GM20431 (cell line): ENCODE measurements around the gene MORN4.
"Not testable (repeated sequence)": the region's sequence is repeated elsewhere in the genome, so short reads cannot be mapped to it uniquely, and the experiment has no call there.

ENCODE experiments used
- in situ Hi-C: fragments of 300-500 bp; cut with MseI, MboI; formaldehyde crosslinking; loops from one replicate; pipeline ENCODE4 v1.15.0; 2020; ENCODE audit warnings: low sequenced_read_pairs; ENCODE audit not compliant: unreplicated experiment

Gene MORN4

GRCh38 chr10:97642471-97643159 is 9.3 kb upstream of the MORN4 start:
- in situ Hi-C loops: not testable (repeated sequence)

GRCh38 chr10:97640868-97641811 is 7.8 kb upstream of the MORN4 start:
- in situ Hi-C loops: no loop called here

GRCh38 chr10:97640174-97640867 is 7.0 kb upstream of the MORN4 start, which contains the start of gene PI4K2A:
PI4K2A (plus strand) TSS chr10:97640671; CDS start chr10:97640743, 72 bp downstream.
- in situ Hi-C loops: no loop called here

- in situ Hi-C loops: not testable (repeated sequence)
Measured at GRCh38 chr10:97639090-97639489, 5.8 kb upstream of the MORN4 start.

GRCh38 chr10:97635577-97635976 is 2.3 kb upstream of the MORN4 start:
- in situ Hi-C loops: no loop called here

- in situ Hi-C loops: no loop called here
Measured at GRCh38 chr10:97633921-97634320, 621 bp upstream of the MORN4 start.

- in situ Hi-C loops: no loop called here
Measured at GRCh38 chr10:97631098-97631497, 2.2 kb downstream of the MORN4 start.

GRCh38 chr10:97629289-97629688 is 4.0 kb downstream of the MORN4 start:
- in situ Hi-C loops: no loop called here

- in situ Hi-C loops: no loop called here
Measured at GRCh38 chr10:97628228-97628627, 5.1 kb downstream of the MORN4 start.

GRCh38 chr10:97627731-97628130 is 5.6 kb downstream of the MORN4 start:
- in situ Hi-C loops: no loop called here

- in situ Hi-C loops: no loop called here
Measured at GRCh38 chr10:97623277-97623676, 10.0 kb downstream of the MORN4 start.

GRCh38 chr10:97618733-97619132 is 14.6 kb downstream of the MORN4 start:
- in situ Hi-C loops: no loop called here

GRCh38 chr10:97618285-97618684 is 15.0 kb downstream of the MORN4 start:
- in situ Hi-C loops: no loop called here

GRCh38 chr10:97612386-97612785 is 20.9 kb downstream of the MORN4 start:
- in situ Hi-C loops: no loop called here

- in situ Hi-C loops: no loop called here
Measured at GRCh38 chr10:97611473-97611872, 21.8 kb downstream of the MORN4 start.

GRCh38 chr10:97608991-97609561 is 24.2 kb downstream of the MORN4 start:
- in situ Hi-C loops: no loop called here

GRCh38 chr10:97607095-97607636 is 26.1 kb downstream of the MORN4 start:
- in situ Hi-C loops: no loop called here

GRCh38 chr10:97601268-97602215 is 31.8 kb downstream of the MORN4 start:
- in situ Hi-C loops: no loop called here

GRCh38 chr10:97600616-97601015 is 32.7 kb downstream of the MORN4 start:
- in situ Hi-C loops: no loop called here
